Smooth muscle cell of trachea (primary cell): Measurements from ENCODE around the gene NR4A2. TPM values are rescaled to one million over a fixed set of nuclear protein-coding genes. Genes with fewer than 3 reads are reported as not detected.

Experiments used
- total RNA-seq: library from RNA; depleted of rRNA; stranded (reverse); fragments of >200 nt; gene quantifications from 2 replicates; pipeline ENCODE4 v1.2.1, GENCODE V29; 2014

NR4A2 gene
- 0.15 and 0.33 TPM in 2 replicates for total RNA-seq

DNA sequence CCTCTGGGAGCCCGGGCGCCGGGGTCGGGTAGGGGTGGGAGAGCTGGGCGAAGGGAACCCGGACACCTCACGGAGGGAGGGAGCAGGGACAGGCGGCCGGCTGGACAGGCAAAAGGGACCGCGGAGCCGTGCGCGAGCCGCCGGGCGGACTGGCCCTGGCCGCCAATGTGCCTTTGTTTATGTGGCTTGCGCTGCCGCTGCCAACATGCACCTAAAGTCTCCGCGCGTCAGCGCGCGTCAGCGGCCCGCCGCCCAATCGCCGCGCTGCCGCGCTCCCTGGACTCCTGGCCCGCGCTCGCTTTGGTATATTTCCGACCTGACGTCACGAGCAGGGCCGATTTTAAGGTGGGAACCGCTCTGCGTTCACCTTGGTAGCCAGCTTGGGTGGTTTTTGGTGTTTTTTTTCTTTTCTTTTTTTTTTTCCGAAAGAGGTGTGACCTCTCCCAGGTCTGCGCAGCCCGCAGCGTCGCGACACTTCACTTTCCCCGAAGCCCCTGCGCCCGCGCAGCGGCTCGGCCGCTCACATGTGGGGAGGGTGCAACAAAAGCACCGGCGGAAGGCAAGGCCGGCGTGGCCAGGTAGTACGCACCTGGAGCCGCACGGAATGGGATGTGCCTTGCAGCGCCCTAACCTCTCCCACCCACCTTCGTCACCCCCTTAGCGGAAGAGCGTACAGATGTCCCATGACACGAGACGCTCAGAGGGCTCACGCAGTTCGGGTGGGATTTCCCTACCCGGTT lies at the start of gene NR4A2:
Gene NR4A2, minus strand, starts transcription at position 188 of the 740 bp plus-strand sequence. CDS start 2,535 bp downstream, outside the sequence.

Other genes starting within 250 kb of the NR4A2 start
- 73.6 and 92.8 TPM in 2 replicates for gene GPD2, start 103.7 kb upstream of the NR4A2 start, total RNA-seq